COLO829 (cell line): ENCODE results near the gene CFAP97D2.
"Not testable (repeated sequence)": the region's sequence is repeated elsewhere in the genome, so short reads cannot be mapped to it uniquely, and the experiment has no call there.

ENCODE experiments used
- DNase-seq: peaks from one replicate; pipeline ENCODE4 v3.0.0; 2012; ENCODE audit warnings: low spot score

Gene CFAP97D2

GRCh38 chr13:114158869-114159666 lies 20.0 kb upstream of the CFAP97D2 start:
- not testable (repeated sequence) for DNase-seq

- DNase-seq = no peak
Measured at GRCh38 chr13:114161028-114161556, 18.0 kb upstream of the CFAP97D2 start.

DNA sequence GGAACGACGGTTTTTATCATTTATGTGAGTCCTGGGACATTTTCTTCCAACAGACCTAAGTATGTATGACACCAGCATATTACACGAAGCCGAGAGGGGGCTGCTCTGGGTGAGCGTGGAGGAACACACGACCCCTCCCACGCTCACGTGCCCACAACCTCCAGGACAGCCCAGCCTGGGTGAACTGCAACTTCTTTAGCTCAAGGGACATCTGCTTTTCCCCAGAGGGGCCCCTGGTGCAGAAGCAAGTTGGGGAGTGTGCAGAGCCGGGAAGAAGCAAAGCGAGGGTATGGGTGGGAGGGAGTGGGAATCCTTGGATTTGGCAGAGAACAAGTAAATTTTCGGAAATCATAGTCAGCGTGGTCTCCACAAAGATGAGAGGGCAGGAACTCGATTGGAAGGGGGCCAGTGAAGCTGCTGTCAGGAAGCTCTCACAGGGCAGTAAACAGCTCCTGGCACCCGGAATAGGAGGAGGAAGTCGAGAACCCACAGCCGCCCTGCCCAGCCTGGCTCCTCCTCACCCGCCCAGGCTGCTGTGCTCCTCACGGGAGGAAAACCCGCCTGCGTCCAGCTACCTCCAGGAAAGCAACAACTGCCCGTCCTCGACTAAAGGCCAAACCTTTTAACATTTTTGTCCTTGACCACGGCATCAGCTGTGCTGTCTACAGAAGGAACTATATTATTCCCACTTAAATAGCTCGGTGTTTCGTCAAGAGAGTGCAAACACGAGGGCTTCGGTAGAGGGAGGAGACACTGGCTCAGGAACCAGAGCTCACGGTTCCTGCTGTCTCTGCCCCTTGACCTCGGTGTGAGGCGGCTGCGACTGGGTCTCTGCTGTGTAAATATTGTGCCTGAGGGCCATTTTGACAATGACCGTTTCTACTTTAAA lies 17.2 kb upstream of the CFAP97D2 start:
- DNase-seq = no peak

DNA sequence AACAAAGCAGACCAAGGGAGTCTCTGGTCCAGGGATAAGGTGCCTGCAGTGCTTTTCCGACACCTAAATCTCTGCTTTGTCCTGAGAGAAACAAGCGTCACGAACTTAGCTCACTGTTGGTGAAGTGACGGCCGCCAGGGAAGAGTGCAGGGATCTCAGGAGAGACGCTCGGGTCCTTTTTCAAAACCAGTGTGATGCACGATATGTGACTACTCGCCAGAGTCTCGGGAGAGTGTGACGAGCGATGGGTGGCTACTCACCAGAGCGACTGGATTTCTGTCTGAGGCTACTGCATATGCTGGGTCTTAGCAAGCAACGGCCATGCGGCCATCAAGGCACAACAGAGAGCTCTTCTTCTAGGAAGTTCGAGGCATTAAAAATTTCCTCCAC lies 16.5 kb upstream of the CFAP97D2 start:
- DNase-seq = no peak

GRCh38 chr13:114164053-114164452 lies 15.0 kb upstream of the CFAP97D2 start:
- DNase-seq = no peak

DNA sequence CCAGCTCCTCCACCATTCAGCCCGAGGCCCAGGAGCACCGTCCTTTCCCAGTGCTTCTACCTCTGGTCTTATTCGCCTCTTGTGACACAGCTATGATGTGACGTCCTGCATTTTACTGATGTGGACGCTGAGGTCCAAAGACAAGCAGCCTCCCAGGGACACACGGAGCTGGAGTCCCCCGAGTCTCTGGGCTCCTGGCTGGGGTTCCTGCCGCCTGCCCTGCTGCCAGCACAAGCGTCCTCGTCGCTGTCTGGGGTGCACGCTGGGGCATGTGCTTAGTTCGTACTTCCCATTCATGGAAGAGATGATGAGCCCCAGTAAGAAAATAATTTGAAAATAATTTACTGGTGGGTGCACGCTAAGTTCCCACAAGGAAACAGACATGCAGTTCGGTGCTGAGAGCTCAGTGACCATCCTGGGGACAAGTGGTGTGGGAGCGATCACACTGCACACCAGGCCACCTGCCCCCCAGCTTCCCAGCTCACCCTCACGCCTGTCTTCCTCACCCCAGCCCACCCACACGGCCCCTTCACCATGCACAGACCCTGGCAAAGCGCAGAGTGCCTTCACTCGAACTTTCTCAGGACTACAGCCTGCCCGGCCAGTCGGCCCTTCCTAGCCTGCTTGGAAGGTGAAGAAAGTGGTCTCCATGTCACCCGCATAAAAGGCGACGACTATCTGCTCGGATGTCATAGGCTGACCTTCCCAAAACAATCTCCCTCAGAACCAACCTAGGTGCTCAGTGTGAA lies 14.2 kb upstream of the CFAP97D2 start:
- no peak for DNase-seq

GRCh38 chr13:114166381-114167131 lies 12.5 kb upstream of the CFAP97D2 start:
- DNase-seq = no peak

DNA sequence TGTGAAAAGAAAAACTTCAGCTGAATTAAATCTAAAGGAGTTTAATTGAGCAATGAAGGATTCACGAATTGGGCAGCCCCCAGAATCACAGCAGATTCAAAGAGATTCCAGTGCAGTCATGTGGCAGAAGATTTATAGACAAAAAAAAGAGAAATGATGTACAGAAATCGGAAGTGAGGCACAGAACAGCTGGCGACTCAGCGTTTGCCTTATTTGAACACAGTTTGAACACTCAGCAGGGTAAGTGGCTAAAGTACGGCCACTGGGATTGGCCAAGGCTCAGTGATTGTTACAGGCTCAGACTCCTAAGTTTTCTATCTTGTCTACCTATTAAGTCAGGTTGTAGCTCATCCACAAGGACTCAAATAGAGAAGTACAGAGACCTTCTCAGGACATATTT lies 11.6 kb upstream of the CFAP97D2 start:
- no peak for DNase-seq

- no peak for DNase-seq
Measured at GRCh38 chr13:114167885-114168284, 11.2 kb upstream of the CFAP97D2 start.

DNA sequence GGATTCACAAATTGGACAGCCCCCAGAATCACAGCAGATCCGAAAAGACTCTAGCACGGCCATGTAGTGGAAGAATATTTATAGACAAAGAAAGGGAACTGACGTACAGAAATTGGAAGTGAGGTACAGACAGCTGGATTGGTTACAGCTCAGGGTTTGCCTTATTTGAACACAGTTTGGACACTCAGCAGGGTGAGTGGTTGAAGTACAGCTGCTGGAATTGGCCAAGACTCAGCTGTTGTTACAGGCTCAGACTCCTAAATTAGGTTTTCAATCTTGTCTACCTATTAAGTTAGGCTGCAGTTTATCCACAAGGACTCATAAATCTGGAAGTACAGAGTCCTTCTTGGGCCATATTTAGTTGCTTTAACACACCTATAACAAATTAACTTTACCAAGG lies 5.8 kb upstream of the CFAP97D2 start:
- no peak for DNase-seq

GRCh38 chr13:114173745-114174144 lies 5.3 kb upstream of the CFAP97D2 start:
- no peak for DNase-seq

GRCh38 chr13:114174529-114174961 lies 4.5 kb upstream of the CFAP97D2 start:
- no peak for DNase-seq

DNA sequence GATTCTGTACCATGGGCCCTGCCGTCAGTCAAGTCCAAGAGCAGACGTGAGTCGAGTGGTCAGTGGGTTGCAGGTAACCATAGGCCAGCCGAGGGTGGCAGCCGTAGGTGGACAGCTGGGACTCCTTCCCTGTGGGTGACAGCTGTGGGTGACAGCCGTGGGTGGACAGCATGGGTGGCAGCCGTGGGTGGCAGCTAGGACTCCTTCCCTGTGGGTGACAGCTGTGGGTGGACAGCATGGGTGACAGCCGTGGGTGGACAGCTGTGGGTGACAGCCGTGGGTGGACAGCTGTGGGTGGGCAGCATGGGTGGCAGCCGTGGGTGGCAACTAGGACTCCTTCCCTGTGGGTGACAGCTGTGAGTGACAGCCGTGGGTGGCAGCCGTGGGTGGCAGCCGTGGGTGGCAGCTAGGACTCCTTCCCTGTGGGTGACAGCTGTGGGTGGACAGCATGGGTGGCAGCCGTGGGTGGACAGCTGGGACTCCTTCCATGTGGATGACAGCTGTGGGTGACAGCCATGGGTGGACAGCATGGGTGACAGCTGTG lies 2.6 kb upstream of the CFAP97D2 start:
- not testable (repeated sequence) for DNase-seq

DNA sequence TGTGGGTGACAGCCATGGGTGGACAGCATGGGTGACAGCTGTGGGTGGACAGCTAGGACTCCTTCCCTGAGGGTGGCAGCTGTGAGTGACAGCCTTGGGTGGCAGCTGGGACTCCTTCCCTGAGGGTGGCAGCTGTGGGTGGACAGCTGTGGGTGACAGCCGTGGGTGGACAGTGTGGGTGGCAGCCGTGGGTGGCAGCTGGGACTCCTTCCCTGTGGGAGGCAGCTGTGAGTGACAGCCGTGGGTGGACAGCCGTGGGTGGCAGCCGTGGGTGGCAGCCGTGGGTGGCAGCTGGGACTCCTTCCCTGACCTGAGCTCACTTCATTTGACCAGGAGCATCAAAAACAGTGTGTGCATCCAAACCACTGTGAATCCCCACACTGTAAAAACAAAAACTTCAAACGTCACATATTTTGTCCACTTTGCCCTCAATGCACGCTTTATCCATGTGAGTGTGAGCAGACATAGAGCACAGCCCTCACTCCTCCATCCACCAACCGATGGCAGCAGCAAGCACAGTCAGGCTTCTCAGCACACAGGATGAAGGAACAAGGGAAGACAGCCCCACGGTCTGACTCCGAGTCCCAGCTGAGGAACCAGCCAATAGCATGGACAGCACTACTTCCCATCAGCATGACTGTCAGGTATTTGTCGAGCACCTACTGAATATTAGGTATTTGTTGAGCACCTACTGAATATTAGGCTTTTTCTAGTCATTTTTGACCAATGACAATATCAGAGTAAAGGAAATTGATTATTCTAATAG lies 1.6 kb upstream of the CFAP97D2 start:
- DNase-seq = no peak

DNA sequence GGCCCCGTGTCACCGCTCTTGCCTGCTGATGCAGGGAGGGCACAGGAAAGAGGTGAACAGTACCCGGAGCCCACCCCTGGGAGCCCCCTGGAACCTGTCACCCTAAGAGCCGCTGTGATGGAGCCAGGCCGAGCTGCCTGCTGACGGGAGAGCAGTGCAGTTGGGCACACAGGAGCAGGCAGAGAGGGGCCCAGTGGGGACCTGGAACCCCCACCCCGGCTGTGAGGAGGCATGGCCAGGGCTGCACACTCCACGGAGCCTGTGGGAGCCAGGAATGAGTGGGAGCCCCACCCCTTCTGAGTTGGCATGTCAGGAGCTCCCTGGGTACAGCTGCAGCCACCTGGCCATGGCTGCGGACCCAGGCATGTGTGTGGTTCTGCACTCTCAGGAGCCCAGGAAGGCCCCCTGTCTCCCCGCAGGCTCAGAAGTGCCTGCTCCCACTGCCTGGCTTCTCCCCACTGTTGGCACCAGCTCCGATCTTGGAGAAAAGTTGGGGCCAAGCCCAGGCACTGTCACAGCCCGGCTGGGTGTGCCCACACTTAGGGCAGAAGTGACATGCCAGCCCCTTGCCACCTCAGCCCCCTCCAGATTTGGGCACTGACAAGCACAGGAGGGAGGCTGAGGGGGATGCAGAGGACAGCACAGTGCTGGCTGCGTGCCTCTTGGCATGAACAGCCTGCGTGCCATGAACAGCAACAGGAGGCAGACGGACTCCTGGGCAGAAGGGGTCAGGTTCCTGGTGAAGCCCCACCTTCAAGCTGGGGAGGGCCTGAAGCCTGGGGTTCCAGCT lies 6.3 kb downstream of the CFAP97D2 start:
- DNase-seq = no peak

DNA sequence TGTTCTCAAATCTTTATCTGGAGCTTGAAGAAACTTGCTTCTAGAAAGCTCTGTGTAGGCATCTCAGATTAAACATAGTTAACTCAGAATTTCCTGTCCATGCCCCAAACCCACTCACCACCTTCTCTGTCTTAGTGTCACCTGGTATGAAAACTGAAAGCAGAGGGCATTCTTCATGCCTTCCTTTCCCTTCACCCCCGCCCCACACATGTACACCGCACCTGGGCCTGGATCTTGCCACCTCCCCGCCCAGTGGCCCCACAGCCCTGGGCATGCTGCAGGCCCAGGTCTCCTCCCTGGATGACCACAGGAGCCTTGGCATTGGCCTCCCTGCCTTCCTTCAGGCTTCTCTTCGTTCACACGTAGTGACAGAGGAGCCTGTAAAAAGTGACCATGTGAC lies 15.8 kb downstream of the CFAP97D2 start:
- no peak for DNase-seq

DNA sequence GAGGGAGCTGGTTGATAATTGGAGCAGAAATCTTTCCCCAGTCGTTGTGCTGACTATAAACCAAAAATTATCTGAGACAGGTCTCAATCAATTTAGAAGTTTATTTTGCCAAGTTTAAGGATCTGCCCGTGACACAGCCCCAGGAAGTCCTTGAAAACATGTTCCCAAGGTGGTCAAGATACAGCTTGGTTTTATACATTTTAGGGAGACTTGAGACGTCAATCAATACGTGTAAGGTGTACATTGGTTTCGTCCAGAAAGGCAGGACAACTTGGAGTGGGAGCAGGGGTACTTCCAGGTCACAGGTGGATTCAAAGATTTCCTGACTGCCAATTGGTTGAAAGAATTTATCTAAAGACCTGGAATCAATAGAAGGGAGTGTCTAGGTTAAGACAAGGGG lies 17.6 kb downstream of the CFAP97D2 start:
- DNase-seq = no peak

DNA sequence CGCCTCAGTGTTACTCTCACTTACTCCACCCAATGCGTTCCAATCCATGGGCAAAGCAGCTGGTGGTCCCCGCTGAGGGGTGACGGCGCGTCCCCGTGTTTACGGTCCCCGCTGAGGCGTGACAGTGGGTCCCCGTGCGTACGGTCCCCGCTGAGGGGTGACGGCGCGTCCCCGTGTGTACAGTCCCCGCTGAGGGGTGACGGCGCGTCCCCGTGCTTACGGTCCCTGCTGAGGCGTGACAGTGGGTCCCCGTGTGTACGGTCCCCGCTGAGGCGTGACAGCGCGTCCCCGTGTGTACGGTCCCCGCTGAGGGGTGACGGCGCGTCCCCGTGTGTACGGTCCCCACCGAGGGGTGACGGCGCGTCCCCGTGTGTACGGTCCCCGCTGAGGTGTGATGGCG lies 19.5 kb downstream of the CFAP97D2 start:
- no peak for DNase-seq

DNA sequence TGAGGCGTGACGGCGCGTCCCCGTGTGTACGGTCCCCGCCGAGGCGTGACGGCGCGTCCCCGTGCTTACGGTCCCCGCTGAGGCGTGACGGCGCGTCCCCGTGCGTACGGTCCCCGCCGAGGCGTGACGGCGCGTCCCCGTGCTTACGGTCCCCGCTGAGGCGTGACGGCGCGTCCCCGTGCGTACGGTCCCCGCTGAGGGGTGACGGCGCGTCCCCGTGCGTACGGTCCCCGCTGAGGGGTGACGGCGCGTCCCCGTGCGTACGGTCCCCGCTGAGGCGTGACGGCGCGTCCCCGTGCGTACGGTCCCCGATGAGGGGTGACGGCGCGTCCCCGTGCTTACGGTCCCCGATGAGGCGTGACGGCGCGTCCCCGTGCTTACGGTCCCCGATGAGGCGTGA lies 20.5 kb downstream of the CFAP97D2 start:
- DNase-seq = not testable (repeated sequence)

DNA sequence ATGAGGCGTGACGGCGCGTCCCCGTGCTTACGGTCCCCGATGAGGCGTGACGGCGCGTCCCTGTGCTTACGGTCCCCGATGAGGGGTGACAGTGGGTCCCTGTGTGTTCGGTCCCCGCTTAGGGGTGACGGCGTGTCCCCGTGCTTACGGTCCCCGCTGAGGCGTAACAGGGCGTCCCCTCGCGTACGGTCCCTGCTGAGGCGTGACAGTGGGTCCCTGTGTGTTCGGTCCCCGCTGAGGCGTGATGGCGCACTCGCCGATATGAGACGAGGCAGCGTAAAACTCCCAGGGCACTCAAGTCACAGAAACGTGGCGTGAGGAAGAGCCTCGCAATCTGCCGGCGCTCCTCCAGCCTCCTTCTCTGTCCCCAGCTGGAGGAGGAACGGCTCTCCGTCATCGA lies 20.9 kb downstream of the CFAP97D2 start:
- DNase-seq = no peak
